Hematopoietic multipotent progenitor cell treated with erythropoietin and hydrocortisone succinate and interleukin-3 and kit ligand, for 17 days (in vitro differentiated cells): Measurements from ENCODE around the gene GABRP.
"Not testable (repeated sequence)": the region's sequence is repeated elsewhere in the genome, so short reads cannot be mapped to it uniquely, and the experiment has no call there.

Experiments
- DNase-seq: peaks from one replicate; pipeline ENCODE4 v3.0.0-alpha.2; 2015; ENCODE audit warnings: low spot score

The GABRP gene, protein sequence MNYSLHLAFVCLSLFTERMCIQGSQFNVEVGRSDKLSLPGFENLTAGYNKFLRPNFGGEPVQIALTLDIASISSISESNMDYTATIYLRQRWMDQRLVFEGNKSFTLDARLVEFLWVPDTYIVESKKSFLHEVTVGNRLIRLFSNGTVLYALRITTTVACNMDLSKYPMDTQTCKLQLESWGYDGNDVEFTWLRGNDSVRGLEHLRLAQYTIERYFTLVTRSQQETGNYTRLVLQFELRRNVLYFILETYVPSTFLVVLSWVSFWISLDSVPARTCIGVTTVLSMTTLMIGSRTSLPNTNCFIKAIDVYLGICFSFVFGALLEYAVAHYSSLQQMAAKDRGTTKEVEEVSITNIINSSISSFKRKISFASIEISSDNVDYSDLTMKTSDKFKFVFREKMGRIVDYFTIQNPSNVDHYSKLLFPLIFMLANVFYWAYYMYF

DNA sequence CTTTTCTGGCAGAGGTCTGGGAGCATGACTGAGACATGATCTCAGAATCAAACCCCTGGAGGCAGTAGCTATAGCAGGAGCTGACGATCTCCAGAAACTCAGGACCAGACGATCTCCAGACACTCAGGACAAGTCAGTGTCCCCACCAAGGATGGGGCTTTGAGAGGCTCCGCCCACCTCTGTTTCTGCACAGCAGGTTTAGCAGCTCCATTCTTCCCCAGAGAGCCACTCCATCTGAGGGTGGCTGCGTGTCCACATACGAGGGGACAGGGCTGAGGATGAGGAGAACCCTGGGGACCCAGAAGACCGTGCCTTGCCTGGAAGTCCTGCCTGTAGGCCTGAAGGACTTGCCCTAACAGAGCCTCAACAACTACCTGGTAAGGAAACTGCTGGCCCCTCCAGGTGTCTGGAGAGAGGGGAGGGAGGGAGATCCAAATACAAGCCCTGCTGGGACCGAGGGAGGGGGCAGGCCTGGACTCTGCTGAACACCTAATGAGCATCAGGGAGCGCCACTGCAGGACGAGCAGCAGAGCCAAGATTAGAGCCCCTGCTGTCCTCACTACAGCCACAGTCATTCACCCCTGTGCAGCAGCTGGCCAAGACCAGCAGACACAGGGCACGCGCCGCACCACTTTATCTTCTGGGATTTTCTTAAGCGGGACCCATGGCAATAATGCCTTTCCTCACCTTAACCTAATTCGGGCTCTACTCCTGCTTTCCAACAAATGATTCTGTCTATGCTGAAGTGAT is at the start of gene GABRP:
Gene GABRP (plus strand): TSS at position 228 of the 750 bp plus-strand sequence. CDS start 4,891 bp downstream, outside the sequence.
- DNase-seq, result no peak

DNA sequence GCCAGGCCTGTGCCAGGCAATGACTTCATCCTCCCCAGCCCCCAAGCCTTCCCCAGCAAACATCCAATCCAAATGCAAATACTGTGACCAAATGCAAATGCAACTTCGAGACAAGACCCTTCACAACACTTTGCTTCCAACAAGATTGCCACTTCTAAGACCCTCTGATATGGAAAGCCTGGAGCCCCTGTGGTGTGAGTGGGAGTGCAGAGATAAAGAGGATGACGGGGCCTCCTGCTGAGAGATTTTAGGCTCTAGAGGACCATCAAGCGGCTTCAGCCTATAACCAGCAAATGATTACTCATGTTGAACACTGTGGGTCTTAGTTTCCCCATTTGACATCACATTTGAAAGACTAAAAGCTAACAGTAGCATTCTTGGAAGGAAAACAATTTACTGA is 46.6 kb upstream of the GABRP start:
- DNase-seq, result no peak

DNA sequence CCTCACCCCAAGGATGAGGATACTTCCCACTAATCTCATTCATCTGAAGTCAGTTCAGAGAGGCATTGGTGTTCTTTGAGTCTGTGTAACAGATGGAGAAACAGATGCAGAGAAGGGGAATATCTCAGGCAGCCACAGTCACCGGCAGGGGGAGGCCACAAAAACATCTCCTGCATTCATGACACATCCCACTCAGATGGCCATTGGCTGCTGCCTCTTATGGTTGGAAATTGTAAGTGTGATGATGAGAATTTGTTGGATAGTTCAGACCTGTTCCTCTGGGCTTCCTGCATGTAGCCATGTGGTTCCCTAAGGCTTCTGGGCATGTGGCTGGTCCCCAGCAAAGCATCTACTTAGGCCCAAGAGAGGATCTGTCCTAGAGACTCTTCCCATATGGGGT is 45.9 kb upstream of the GABRP start:
- no peak for DNase-seq

DNA sequence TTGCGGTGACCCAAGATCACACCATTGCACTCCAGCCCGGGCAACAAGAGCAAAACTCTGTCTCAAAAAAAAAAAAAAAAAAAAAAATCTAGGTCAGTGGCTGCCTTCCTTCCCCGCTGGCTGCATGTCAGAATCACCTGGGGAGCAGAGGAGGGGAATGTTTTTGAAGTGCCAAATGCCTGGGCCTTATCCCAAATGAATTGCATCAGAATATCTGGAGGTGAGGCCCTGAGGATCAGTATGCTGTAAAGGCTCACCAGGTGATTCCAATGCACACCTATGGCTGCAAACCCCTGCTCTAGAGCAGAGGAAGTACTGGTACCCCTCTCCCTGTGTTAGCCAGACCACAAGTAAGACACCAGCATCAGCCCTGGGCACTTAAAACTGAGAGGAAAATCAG is 44.7 kb upstream of the GABRP start:
- no peak for DNase-seq

DNA sequence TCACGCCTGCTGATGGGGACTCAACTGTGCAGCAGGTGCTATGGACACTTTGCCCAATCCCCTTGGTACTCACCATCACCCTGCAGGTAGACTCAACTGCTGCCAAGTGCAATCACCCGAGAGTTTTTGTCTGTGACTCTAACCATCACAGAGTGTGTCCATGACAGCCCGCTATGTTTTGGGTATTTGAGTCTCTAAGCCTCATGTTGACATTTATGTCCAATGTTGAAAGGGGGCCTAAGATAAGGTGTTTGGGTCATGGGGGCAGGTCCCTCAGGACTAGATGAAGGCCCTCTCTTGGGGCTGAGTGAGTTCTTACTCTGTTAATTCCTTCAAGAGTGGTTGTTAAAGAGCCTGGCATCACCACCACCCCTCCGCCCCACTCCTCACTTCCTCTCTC is 44.1 kb upstream of the GABRP start:
- no peak for DNase-seq

DNA sequence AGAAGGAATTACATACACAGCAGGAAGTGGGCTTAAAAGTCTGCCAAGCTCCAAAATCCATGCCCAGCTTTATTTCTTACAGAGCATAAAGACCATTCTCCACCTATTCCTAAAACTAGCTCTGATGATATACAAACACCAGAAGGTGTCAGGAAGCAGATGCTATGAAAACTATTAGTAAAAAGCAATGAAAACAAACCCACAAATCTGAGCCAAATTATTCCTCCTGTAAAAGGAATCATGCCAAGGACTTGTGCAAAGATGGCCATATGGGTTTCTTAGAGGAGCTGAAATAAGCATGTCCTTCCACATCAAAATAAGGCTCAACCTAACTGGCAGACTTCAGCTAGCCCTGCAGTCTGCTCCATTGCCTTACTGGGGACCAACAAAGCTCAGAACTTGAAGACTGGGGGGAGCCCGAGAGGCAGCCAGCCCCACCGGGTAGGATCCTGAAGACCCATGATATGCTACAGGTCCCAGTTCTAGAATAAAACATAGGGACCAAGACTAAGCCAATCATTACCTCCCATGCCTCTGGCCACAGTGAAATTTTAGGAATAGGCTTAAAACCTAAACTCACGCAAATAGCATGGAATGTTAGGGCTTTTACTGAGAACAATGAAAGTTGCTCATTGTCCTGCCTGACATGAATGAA is 42.8 kb upstream of the GABRP start:
- DNase-seq, result no peak

DNA sequence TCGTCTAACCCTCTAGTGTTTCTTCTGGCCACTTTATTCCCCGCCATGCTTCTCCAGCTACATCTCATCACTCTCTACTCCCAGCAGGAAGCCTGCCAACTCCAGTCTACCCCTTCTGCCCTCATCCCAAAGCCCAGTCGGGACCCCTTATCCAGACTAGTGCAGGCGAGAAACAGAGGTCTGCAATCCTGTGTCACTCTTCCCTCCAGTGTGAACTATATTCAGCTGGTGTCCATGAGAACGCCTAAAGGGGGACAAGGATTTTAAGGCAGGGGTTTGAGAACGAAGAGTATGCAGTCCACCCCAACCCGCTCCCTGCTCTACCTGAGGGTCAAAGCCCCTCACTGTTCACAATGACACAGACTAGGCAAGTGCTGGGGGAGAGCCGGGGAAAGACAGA is 41.7 kb upstream of the GABRP start:
- no peak for DNase-seq

DNA sequence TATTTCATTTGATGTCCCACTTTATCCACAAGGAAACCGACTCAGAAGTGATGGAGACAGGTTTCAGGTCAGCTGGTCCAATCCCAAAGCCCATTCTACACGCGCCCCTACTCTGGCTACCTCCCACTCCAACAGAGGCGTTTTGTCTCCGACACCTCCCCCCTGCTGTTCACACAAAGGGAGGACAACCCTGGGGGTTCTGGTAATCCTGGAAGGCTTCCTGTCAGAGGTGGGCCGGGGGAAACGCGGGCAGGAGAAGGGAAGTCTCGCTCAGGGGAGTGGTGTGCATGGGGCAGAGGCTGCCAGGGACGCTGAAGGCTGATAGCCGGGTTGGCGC is 39.7 kb upstream of the GABRP start:
- DNase-seq, result no peak

DNA sequence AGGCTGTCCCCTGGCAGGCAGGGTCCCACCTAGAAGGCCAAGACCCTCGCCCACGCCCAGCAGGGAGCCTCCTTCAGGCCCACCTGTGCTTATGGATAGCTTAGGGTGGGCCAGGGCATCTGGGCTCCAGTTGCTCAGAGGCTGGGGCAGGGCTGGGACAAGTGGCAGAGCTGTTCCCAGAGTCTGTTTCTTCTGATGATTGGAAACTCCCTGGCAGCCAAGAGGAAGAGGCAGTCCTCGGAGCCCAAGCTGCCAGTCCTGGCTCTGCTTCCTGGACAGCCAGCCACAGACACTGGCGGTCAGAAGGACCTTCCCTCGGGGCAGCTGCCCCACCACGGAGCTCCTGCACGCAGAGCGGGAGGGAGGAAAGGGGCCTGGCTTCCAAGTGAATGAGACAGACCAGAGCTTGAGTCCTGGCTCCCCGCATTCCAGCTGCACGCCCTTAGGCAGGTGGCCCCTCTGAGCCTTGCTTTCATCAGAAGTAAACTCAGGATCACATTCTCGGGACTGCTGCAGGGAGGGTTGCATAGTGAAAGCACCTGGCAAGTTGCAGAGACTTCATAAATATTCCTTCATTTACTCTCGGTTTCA is 37.9 kb upstream of the GABRP start:
- no peak for DNase-seq

DNA sequence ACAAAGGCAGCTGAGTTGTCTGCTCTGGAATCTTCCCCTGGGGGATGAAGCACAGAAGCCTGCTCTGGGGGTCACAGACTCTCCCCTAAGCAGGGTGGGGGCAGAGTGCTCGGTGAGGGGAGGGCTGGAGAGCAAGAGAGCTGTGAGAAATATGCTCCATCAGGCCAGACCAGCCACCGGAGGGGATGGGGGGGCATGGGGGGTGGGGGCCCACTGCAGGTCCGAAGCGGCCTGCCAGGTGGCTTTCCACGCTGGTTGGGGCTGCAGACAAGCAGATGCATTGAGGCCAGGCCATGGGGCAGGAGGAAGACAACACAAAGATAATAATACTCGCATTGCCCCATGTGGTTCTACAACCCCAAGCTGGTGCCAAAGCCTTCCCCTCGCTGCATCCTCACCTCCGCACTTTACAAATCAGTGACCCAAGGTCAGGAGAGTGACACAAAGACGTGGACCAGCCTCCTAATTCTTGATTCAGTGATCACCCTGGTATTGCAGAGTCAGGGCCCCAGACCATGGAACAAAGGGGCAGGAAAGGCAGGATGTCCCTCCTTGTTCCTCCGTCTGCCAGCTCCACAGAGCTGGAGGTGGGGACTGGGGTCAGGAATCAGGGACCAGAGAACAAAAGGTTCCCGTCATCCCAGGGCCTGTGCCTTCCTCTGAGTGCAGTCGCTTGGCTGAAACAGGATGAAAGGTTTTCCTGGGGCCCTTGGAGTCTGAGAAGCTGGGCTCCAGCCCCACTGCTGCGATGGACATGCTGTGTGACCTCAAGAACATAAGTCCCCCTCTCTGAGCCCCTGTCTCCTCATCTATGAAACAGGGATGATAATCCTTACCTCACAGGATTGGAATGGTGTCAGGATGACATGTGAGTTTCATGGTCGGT is 37.2 kb upstream of the GABRP start:
- no peak for DNase-seq

DNA sequence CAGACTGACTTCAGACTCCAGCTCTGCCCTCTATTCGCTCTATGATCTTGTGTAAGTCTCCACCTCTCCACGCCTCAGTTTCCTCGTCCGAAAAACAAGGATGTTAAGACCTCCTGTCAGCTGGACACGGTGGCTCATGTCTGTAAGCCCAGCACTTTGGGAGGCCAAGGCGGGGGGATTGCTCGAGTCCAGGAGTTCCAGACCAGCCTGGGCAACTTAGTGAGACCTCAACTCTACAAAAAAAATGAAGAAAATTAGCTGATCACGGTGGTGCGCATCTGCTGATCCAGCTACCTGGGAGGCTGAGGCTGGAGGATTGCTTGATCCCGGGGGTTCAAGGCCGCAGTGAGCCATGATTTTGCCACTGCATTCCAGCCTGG is 36.6 kb upstream of the GABRP start:
- DNase-seq, result no peak

DNA sequence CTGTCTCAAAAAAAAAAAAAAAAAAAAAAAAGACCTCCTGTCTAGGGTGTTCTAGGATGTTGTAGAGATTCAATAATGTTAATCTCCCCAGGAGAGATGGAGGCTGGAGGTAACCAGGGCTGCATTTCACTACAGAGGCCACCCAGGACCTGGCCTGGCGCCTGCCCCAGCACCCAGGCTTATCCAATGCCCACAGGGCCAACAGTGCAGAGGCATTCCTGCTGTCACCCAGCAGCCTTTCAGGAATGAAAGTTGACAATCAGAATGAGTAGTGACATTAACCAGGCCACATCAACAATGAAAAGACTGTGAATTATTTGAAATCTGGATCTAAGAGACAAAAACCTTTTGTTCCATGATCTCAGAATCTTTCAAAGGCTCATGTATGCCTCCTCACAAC is 36.2 kb upstream of the GABRP start:
- DNase-seq, result no peak

DNA sequence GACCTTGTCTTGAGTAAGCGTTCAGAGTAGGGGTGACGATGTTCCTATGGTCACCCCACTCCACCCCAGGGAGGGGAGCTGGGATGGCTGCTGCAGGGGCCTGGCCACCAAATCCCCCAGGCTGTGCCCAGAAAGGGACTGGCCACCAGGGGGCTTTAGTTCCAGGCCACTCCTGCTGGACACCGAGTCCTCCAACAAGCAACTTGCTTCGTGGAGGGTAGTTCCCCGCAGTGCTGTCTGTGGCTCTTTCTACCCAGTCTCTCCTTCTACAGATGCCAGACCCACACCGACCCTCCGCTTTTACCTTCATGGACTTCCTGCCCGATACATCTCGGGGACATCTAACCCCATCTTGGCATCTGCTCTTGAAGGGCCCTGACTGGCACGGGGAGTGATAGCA is 35.7 kb upstream of the GABRP start:
- no peak for DNase-seq

DNA sequence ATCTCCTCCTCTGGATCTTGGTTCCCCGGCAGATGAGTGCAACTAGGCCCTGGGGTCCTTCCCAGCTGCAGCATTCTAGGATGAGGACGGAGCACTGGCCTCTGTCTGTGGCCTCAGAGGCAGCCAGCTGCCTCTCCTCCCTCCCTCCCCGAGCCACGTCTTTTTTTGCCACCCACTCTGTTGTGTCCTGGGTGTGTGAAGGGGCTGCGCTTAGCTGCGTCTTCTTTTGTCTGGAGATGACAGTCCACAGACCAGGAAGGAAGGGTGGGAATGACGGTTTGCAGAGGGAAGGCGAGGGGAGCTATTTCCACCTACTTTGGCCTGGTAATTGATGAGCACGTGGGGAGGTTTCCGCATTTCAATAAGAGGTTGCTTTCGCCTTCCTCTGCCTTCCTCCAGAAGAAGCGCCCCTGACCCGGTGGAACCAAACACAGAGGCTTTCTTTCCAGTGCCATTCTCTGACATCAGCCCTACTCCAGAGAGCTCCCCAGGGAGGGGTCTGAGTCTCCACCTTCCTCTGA is 34.5 kb upstream of the GABRP start:
- no peak for DNase-seq

DNA sequence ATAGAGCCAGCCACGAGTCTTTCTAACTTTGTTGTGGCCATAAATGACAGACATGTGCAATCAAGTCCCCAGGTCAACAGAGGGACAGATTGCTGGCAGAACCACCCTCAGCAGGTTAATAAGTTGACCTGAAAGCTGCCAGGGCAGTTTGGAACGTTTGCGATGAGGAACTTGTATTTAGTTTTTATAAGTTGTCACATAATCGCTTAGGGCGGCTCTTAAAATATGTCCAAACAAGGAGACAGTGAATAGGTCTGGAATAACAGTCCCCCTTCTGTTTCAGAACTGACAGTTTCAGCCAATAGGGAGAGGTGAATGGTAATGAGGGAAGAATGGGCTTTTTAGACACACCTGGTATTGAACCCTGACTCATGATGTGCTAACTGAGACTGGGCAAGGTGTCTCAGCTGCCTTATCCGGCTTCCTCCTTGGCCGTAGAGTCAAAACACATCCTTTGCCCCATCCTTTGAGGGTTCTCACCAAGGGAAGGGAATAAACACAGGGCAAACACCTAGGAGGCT is 33.6 kb upstream of the GABRP start:
- DNase-seq, result no peak

DNA sequence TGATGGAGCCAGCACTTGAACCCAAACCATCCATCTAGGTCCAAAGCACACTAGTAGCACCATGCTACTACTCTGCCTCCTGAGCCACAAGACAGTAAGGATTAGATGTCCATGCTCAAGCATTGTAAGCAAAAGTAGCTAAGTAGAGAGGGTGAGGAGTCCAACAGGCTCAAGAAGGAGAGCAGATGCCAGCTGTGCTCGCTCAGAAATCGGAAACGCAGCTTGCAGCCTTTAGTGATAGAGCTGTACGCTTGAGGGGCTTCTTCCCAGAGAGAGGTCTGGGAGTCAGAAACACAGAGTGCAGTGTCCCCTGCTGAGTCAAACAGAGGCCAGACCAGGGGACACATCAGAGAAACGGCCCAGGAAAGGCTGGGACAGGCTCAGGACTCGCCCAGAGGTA is 32.7 kb upstream of the GABRP start:
- no peak for DNase-seq

DNA sequence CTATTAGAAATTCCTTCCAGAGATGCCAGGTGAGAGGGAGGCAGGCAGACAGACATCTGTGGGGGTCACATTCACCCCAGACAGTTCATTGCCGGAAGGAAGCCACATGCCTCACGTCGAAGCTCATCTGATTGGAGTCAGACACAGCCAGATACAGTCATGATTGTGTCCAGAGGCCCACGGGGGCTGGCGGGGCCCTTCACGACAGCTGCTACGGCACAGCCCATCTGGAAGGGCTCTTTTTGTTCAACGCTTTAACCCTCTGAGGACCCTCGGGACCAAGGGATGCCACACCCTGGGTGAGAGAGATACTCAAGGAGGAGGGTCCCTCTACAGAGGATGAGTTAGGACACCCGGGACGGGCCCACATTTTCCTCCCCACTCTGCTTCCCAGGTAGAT is 31.9 kb upstream of the GABRP start:
- no peak for DNase-seq

DNA sequence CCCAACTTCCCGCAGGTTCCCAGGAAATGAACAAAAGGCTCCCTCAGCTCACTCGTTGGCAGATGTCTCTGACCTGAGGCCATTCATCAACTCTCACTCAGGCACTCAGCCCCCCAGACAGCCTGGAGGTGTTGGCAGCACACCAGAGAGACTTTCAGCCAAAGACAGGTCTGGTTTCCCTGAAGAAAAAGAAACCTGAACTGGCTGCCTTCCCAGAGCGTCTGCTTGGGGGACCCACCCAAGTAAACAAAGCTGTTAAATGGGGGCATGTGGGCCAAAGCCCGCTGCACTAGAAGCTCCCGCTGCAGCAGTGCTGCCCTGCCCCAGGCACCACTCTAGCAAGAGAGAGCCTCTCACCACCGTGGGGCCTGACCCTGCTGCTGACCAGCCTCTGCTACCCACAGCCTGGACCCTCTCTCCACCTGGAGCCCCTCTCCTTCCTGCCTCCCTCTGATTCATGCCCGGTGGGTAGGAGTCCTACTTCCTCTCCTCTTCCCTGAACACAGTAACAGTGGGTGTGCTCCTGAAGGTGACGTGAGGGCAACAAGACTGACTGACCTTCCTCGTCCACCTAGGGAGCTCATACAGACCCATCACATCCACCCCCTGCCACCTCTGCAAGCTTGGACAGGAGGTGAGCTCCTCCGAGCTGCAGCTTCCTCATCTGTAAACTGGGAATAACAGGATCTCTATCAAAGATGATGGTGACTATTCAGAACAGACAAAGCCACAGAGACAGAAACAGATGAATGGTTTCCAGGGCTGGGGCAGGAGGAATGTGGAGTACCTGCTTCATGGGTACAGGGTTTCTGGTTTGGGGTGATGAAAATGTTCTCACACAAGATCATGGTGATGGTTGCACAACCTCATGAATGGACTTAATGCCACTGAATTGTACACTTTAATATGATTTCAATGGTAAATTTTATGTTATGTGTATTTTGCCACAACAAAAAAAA is 31.0 kb upstream of the GABRP start:
- DNase-seq, result no peak

DNA sequence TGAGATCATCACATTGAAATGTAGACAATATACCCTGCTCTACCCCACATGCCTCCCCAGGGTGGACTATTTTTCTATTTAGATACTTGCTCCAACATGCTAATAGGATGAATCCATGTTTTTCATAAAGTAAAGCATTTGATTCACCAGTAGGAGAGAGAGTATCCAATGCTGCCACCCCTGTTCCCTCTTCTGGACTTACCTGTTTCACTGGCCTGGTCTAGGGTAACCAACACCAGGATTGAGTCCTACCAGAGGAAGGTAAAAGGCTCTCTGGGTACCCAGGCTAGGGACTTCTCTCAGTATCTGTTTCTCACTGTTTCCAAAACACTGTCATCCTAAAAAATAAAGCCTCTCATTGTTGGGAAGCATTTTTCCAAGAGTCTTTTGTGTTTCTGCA is 30.2 kb upstream of the GABRP start:
- DNase-seq, result no peak

DNA sequence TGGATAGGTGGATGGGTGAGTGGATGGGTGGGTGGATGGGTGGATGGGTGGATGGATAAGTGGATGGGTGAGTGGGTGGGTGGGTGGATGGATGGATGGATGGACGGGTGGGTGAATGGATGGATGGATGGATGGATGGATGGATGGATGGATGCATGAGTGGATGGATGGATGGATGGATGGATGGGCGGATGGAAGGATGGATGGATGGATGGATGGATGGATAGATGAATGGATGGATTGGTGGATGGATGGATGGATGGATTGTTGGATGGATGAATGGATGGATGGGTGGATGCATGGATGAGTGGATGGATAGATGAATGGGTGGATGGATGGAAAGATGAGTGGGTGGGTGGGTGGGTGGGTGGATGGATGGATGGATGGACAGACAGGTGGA is 29.0 kb upstream of the GABRP start:
- not testable (repeated sequence) for DNase-seq
